NB4 (cell line): ENCODE measurements around the gene TNS1.

Experiments
- DNase-seq: peaks from one replicate; pipeline ENCODE4 v3.0.0; 2010; ENCODE audit warnings: low read depth
- H3K4me3 ChIP-seq: one replicate; pipeline ENCODE4 v1.5.1; 2011; ENCODE audit warnings: mild to moderate bottlenecking, low read depth, low read length, moderate library complexity
- MYC ChIP-seq: IDR thresholded peaks from 2 replicates; pipeline ENCODE4 v1.6.1; 2011; ENCODE audit warnings: low read depth, low read length
- POLR2A ChIP-seq: IDR thresholded peaks from 2 replicates; pipeline ENCODE4 v1.6.1; 2011; ENCODE audit warnings: mild to moderate bottlenecking; ENCODE audit not compliant: insufficient read length; ENCODE audit errors: extremely low read depth
- TF ChIP-seq, protein P1 (sequence below): IDR thresholded peaks from 2 replicates; pipeline ENCODE4 v1.6.1; 2011; ENCODE audit warnings: low read depth, low read length
- TF ChIP-seq, protein P2 (sequence below): IDR thresholded peaks from one replicate; pipeline ENCODE4 v1.5.1; 2012; ENCODE audit warnings: low read depth, low read length

Gene TNS1

DNA sequence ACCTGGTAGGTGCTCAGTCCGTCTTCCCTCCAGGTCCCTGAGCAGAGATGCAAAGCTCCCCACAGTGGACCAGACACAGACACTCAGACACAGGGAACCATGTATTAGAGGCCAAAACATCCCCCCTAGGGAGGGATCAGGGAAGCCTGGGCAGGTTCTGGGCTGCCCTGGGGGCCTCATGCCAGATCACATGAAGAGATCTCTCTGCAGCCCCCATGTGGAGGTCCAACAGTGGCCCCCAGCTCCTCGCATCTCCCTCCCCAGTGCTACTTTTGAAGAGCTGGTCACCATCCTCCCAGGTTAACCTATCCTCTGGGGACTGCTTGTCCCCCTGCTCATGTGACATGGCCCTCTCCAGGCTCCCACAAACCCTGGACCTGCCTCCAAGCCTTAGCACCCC is 10.5 kb upstream of the TNS1 start:
- DNase-seq = no peak
- H3K4me3 ChIP-seq = no peak overlapping the region
- TF ChIP-seq POLR2A = no peak
- TF ChIP-seq, protein P1, sequence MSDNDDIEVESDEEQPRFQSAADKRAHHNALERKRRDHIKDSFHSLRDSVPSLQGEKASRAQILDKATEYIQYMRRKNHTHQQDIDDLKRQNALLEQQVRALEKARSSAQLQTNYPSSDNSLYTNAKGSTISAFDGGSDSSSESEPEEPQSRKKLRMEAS = no peak

DNA sequence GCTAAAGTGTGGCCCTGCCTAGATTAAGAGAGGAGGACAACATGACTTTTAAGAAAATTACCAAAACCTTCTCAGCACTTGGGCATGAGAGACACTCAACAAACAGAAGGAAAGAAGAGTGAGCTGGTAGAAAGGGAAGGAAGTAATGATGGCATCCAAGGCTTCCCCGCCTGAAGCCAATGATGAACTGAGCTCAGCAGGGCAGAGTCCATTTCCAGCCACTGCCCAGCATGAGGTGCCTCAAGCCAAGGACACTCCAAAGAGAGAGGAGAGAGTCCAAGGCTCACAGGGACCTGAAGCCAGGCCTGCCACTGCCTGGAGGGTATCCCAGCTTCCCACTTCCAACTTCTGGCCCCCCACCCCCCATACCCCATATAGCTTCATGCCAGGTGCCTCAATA is 9.5 kb upstream of the TNS1 start:
- no peak for DNase-seq
- H3K4me3 ChIP-seq = no peak overlapping the region
- TF ChIP-seq POLR2A = no peak
- TF ChIP-seq, protein P2, sequence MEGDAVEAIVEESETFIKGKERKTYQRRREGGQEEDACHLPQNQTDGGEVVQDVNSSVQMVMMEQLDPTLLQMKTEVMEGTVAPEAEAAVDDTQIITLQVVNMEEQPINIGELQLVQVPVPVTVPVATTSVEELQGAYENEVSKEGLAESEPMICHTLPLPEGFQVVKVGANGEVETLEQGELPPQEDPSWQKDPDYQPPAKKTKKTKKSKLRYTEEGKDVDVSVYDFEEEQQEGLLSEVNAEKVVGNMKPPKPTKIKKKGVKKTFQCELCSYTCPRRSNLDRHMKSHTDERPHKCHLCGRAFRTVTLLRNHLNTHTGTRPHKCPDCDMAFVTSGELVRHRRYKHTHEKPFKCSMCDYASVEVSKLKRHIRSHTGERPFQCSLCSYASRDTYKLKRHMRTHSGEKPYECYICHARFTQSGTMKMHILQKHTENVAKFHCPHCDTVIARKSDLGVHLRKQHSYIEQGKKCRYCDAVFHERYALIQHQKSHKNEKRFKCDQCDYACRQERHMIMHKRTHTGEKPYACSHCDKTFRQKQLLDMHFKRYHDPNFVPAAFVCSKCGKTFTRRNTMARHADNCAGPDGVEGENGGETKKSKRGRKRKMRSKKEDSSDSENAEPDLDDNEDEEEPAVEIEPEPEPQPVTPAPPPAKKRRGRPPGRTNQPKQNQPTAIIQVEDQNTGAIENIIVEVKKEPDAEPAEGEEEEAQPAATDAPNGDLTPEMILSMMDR = no peak
- TF ChIP-seq MYC = no peak
- TF ChIP-seq, protein P1 = no peak

DNA sequence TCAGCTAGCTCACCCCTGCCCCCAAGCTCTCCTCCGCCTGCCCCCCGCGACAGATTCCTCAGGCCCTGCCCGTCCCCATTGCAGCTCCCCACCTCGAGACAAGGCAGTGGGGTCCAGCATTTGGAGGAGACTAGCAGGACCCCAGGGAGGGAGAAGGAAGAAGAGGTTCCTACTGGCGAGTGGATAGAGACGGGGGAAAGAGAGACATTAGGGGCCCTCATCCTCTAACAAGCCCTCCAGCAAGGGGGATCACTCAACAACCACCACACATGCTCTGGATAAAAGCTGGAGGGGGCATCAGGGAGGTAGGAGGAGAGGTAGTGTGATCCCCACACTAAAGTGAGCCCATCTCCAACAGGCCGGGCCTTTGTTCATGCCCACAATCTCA is 8.9 kb upstream of the TNS1 start:
- no peak for DNase-seq
- TF ChIP-seq, protein P2 = no peak
- TF ChIP-seq, protein P1 = no peak
- TF ChIP-seq POLR2A (no peak), MYC (no peak)
- no peak overlapping the region for H3K4me3 ChIP-seq

DNA sequence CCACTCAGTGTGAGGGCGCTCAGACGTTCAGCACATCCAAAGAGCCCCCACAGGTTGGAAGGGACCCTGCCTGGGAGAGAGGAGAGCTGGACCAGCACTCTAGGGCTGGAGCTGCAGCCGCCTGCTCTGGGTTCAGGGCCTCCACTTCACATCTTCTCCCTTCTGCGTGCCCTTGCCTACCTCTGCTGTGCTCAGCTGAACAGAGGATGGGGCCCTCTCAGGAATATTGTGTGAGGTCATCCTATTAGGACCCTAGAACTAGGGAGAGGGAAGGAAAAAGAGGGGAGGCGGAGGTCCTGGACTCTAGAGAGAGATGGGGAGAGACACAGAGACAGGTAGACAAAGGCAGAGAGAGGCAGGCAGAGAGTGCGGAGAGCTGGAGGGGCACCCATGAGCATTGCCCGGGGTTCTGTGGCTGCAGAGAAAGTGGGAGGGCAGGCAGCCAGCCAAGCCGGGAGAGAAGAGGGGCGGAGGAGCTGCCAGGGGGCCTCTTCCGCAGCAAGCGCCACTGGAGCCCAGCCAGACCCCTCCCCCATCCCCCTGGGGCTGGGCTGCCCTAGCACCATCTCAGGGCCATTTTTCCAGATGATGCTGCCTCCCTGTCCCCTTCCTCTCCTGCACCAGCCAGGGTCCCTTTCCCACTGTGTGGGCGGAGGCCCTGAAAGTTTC is 8.3 kb upstream of the TNS1 start:
- H3K4me3 ChIP-seq = no peak overlapping the region
- TF ChIP-seq POLR2A = no peak
- DNase-seq = peak; percentile 55

DNA sequence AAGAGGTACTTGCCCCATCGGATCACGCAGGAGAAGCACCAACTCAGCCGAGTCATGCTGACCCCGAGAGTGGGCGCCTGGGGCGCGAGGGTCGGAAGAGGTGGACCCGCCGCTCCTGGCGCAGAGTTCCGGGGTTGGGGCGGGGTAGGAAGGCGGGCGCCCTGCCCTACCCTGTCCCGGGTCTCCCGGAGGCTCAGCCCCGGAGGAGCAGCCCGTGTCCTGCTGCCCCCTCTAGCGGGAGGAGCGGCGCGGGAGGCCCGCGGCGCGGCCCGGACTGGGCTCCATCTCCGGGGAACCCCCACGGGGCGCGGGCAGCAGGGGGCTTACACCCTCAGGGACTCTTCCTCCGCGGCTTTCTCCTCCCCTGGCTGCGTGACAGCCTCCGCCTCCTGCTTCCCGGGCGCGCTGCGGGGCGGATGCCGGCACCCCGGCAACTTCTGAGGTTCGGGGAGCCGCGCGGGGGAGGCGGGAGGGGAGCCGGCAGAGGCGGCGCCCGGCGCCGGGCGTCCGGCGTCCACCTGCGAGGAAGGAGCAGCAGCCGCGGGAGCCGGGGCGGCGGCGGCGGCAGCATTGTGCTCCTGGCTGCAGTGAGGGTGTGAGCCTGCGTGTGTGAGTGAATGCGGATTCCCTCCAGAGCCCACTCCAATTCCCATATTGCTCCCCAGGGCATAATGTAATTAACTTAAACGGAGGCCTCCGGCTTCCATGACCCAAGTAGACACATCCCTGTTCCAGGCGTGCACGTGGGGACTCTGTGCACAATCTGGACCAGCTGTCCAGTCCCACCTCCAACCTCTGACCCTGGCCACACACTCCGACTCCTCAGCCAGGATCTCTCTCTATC is 7.6 kb upstream of the TNS1 start:
- TF ChIP-seq, protein P2 = peak; percentile 40
- TF ChIP-seq POLR2A = no peak
- TF ChIP-seq MYC = no peak
- H3K4me3 ChIP-seq = peak overlapping the region; percentile 43
- DNase-seq = peak; percentile 61

DNA sequence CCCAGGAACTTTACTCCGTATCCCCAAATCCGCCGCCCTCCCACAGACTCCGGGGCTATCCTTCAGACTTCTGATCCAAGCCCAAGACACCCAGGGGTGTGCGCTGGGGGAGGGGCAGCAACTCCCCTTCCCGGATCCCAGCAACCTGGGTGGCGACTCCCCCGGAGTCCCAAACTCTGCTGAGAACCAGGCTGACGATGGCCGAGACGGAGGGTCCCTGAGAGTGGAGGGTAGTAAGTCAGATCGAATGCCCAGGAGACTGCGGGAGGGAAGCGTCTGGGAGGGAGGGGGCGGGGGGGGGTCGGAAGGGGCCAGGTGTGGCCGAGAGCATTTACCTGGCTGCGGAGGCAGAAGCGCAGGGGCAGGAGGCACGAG is 7.0 kb upstream of the TNS1 start:
- peak overlapping the region; percentile 43 for H3K4me3 ChIP-seq
- no peak for DNase-seq
- TF ChIP-seq, protein P2 = no peak
- TF ChIP-seq, protein P1 = no peak
- TF ChIP-seq POLR2A (no peak), MYC (no peak)
